IMR-90 (cell line): ENCODE data around the gene CEACAM6. TPM values are rescaled to one million over a fixed set of nuclear protein-coding genes. Genes with fewer than 3 reads are reported as not detected.

Experiments used
- ATAC-seq: fragments of 200-7000 bp; cut with Tn5 transposase; 2 replicates; pipeline ENCODE4 v1.9.1; 2020; ENCODE audit warnings: low read depth, mild to moderate bottlenecking, moderate library complexity
- BruUV-seq: library from RNA; stranded (reverse); fragments of 400-500 nt; replicated peaks from 2 replicates; lab custom pipeline; 2021; lab: Mats Ljungman, UMichigan
- CTCF ChIA-PET: fragments of 300-600 bp; formaldehyde crosslinking; extraction: SDS; loops from one replicate; lab custom pipeline; 2021; ENCODE audit warnings: antibody characterized with exemption; lab: Yijun Ruan, JAX
- POLR2A ChIA-PET: fragments of 300-600 bp; sonication (Branson Sonifier 250); formaldehyde crosslinking; loops from one replicate; lab custom pipeline; 2022; ENCODE audit warnings: antibody characterized with exemption; ENCODE audit not compliant: unreplicated experiment; lab: Charles Lee
- DNase-seq: peaks from one replicate; pipeline ENCODE4 v3.0.0; 2013
- H2AFZ ChIP-seq: replicated peaks from 2 replicates; pipeline ENCODE3; 2013; ENCODE audit warnings: low read length, mild to moderate bottlenecking; ENCODE audit not compliant: poor library complexity
- H2AK5ac ChIP-seq: 2 replicates; pipeline ENCODE4 v1.6.1; 2013; ENCODE audit warnings: low read depth, low read length, inconsistent platforms
- H2AK9ac ChIP-seq: replicated peaks from 2 replicates; pipeline ENCODE3; 2013; ENCODE audit warnings: mild to moderate bottlenecking, low read depth, low read length, moderate library complexity; ENCODE audit not compliant: poor library complexity
- H2BK120ac ChIP-seq: 2 replicates; pipeline ENCODE4 v1.6.1; 2013; ENCODE audit warnings: low read depth, low read length, inconsistent platforms
- H2BK15ac ChIP-seq: 3 replicates; pipeline ENCODE4 v1.6.1; 2013; ENCODE audit warnings: low read depth, low read length, inconsistent platforms
- H2BK20ac ChIP-seq: 2 replicates; pipeline ENCODE4 v1.6.1; 2013; ENCODE audit warnings: low read depth, mild to moderate bottlenecking, inconsistent platforms, low read length, moderate library complexity
- H2BK5ac ChIP-seq: 2 replicates; pipeline ENCODE4 v1.6.1; 2013; ENCODE audit warnings: mild to moderate bottlenecking, low read depth, low read length, inconsistent platforms; ENCODE audit not compliant: poor library complexity, severe bottlenecking
- H3K14ac ChIP-seq: replicated peaks from 2 replicates; pipeline ENCODE4 v1.6.1; 2013; ENCODE audit warnings: low read depth, low read length, inconsistent platforms
- H3K18ac ChIP-seq: 2 replicates; pipeline ENCODE4 v1.6.1; 2013; ENCODE audit warnings: low read depth, low read length, control low read depth
- H3K23ac ChIP-seq: 2 replicates; pipeline ENCODE4 v1.6.1; 2013; ENCODE audit warnings: low read depth, low read length, inconsistent platforms
- H3K27ac ChIP-seq: 2 replicates; pipeline ENCODE4 v1.5.1; 2013; ENCODE audit warnings: mild to moderate bottlenecking, control low read depth, low read length; ENCODE audit not compliant: insufficient read depth
- H3K27me3 ChIP-seq: 2 replicates; pipeline ENCODE4 v1.6.1; 2013; ENCODE audit warnings: low read length; ENCODE audit not compliant: control insufficient read depth, insufficient read depth
- H3K36me3 ChIP-seq: 2 replicates; pipeline ENCODE4 v1.6.1; 2013; ENCODE audit warnings: low read length, mixed read lengths; ENCODE audit not compliant: control insufficient read depth, insufficient read depth
- H3K4ac ChIP-seq: 2 replicates; pipeline ENCODE4 v1.6.1; 2013; ENCODE audit warnings: low read depth, low read length, inconsistent platforms
- H3K4me1 ChIP-seq: 2 replicates; pipeline ENCODE4 v1.6.1; 2013; ENCODE audit warnings: low read length, mixed read lengths; ENCODE audit not compliant: control insufficient read depth, insufficient read depth
- H3K4me2 ChIP-seq: 2 replicates; pipeline ENCODE4 v1.6.1; 2013; ENCODE audit warnings: low read depth, mild to moderate bottlenecking, control low read depth, low read length, moderate library complexity
- H3K4me3 ChIP-seq: 2 replicates; pipeline ENCODE4 v1.5.1; 2013; ENCODE audit warnings: low read depth, mild to moderate bottlenecking, control low read depth, low read length, moderate library complexity; ENCODE audit not compliant: insufficient read depth
- H3K56ac ChIP-seq: 2 replicates; pipeline ENCODE4 v1.6.1; 2013; ENCODE audit warnings: low read length, inconsistent platforms; ENCODE audit not compliant: insufficient read depth; ENCODE audit errors: extremely low read depth
- H3K79me1 ChIP-seq, 2 experiments: 2 replicates each; pipeline ENCODE4 v1.6.1; 2013; ENCODE audit warnings: low read length in 2 of 2, inconsistent platforms in 1 of 2, low read depth in 1 of 2
- H3K9ac ChIP-seq: 2 replicates; pipeline ENCODE4 v1.6.1; 2013; ENCODE audit warnings: low read depth, low read length, control low read depth
- H3K9me1 ChIP-seq: 2 replicates; pipeline ENCODE4 v1.6.1; 2013; ENCODE audit warnings: low read length, inconsistent platforms; ENCODE audit not compliant: insufficient read depth
- H3K9me3 ChIP-seq: 2 replicates; pipeline ENCODE4 v1.6.1; 2013; ENCODE audit warnings: low read length; ENCODE audit not compliant: control insufficient read depth, insufficient read depth
- H4K20me1 ChIP-seq: 2 replicates; pipeline ENCODE4 v1.6.1; 2013; ENCODE audit warnings: low read length, inconsistent platforms; ENCODE audit not compliant: insufficient read depth
- H4K5ac ChIP-seq: 2 replicates; pipeline ENCODE4 v1.6.1; 2013; ENCODE audit warnings: mild to moderate bottlenecking, low read depth, low read length, control low read depth
- H4K8ac ChIP-seq, 2 experiments: 2 replicates each; pipeline ENCODE4 v1.6.1; 2013; ENCODE audit warnings: low read depth in 2 of 2, low read length in 2 of 2, control low read depth in 1 of 2, inconsistent platforms in 1 of 2
- H4K91ac ChIP-seq: 2 replicates; pipeline ENCODE4 v1.6.1; 2013; ENCODE audit warnings: low read depth, low read length, inconsistent platforms; ENCODE audit not compliant: insufficient read depth
- BHLHE40 ChIP-seq: fragments of 150-350 bp; IDR thresholded peaks from 2 replicates; pipeline ENCODE4 v1.6.1; 2016; ENCODE audit warnings: mild to moderate bottlenecking, low read depth, low read length
- CEBPB ChIP-seq: IDR thresholded peaks from 2 replicates; pipeline ENCODE4 v1.6.1; 2012; ENCODE audit warnings: low read depth, low read length, improper control_type of control experiment
- CHD1 ChIP-seq: IDR thresholded peaks from 2 replicates; pipeline ENCODE4 v1.6.1; 2012; ENCODE audit warnings: low read depth, low read length, improper control_type of control experiment
- FOS ChIP-seq: fragments of 150-350 bp; IDR thresholded peaks from 2 replicates; pipeline ENCODE4 v1.6.1; 2016; ENCODE audit warnings: low read depth, low read length
- MAZ ChIP-seq: IDR thresholded peaks from 2 replicates; pipeline ENCODE4 v1.6.1; 2012; ENCODE audit warnings: low read depth, mild to moderate bottlenecking, low read length, improper control_type of control experiment, moderate library complexity, borderline replicate concordance
- NFE2L2 ChIP-seq: fragments of 150-350 bp; IDR thresholded peaks from 2 replicates; pipeline ENCODE4 v1.6.1; 2016; ENCODE audit warnings: low read depth, mild to moderate bottlenecking, low read length
- POLR2A ChIP-seq: IDR thresholded peaks from 2 replicates; pipeline ENCODE4 v1.6.1; 2012; ENCODE audit warnings: mild to moderate bottlenecking, low read depth, low read length
- RAD21 ChIP-seq: IDR thresholded peaks from 2 replicates; pipeline ENCODE4 v1.6.1; 2012; ENCODE audit warnings: low read length, improper control_type of control experiment
- RCOR1 ChIP-seq: IDR thresholded peaks from 2 replicates; pipeline ENCODE4 v1.6.1; 2012; ENCODE audit warnings: mild to moderate bottlenecking, low read length, improper control_type of control experiment; ENCODE audit not compliant: insufficient replicate concordance
- RFX5 ChIP-seq: IDR thresholded peaks from 2 replicates; pipeline ENCODE4 v1.8.0; 2012; ENCODE audit warnings: low read depth, mild to moderate bottlenecking, low read length, moderate library complexity
- SMC3 ChIP-seq: fragments of 150-350 bp; IDR thresholded peaks from 2 replicates; pipeline ENCODE4 v1.6.1; 2016; ENCODE audit warnings: low read depth, mild to moderate bottlenecking, antibody characterized with exemption, low read length, moderate library complexity
- WGBS, 2 experiments: methylation state at CpG; one replicate each; pipeline versions ENCODE4 v1.1.5 to v1.1.7; 2013; ENCODE audit warnings: missing lambda C conversion rate in 2 of 2; ENCODE audit not compliant: insufficient read length in 1 of 2; ENCODE audit errors: extremely low coverage in 2 of 2; 5-methylcytosine and 5-hydroxymethylcytosine counted together
- dilution Hi-C: fragments of 300-500 bp; cut with HindIII; formaldehyde crosslinking; loops from one replicate; pipeline ENCODE4 v1.14.3; 2018; ENCODE audit warnings: low sequenced_read_pairs; ENCODE audit not compliant: unreplicated experiment
- in situ Hi-C: fragments of 300-500 bp; cut with MboI; formaldehyde crosslinking; loops from 3 replicates; pipeline ENCODE4 v1.14.3; 2019; ENCODE audit warnings: low sequenced_read_pairs, inconsistent platforms, mixed read lengths
- intact Hi-C: fragments of 100-400 bp; cut with micrococcal nuclease; formaldehyde crosslinking; loops from 2 replicates; pipeline ENCODE4 v1.10.0; 2022
- polyA plus RNA-seq, 3 experiments: library from polyadenylated mRNA; depleted of rRNA; stranded (reverse); fragments of >200 nt; gene quantifications; 2 replicates each; pipeline ENCODE4 v1.2.3, GENCODE V29; 2012; ENCODE audit warnings: low replicate concordance in 1 of 3
- total RNA-seq: library from RNA; depleted of rRNA; stranded (reverse); fragments of >200 nt; gene quantifications from 2 replicates; pipeline ENCODE4 v1.2.3, GENCODE V29; 2012
- TF ChIP-seq, protein P1 (sequence below): fragments of 150-350 bp; IDR thresholded peaks from 2 replicates; pipeline ENCODE4 v1.6.1; 2016; ENCODE audit warnings: low read depth, mild to moderate bottlenecking, low read length, moderate library complexity, borderline replicate concordance
- TF ChIP-seq, protein P2 (sequence below): conservative IDR thresholded peaks from 2 replicates; pipeline ENCODE4 v1.5.1; 2012; ENCODE audit warnings: mild to moderate bottlenecking, low read depth, low read length, improper control_type of control experiment

Gene CEACAM6
- total and polyA plus RNA-seq, 2 of the 4 experiments (the other 2 are of a cell fraction): not detected

DNA sequence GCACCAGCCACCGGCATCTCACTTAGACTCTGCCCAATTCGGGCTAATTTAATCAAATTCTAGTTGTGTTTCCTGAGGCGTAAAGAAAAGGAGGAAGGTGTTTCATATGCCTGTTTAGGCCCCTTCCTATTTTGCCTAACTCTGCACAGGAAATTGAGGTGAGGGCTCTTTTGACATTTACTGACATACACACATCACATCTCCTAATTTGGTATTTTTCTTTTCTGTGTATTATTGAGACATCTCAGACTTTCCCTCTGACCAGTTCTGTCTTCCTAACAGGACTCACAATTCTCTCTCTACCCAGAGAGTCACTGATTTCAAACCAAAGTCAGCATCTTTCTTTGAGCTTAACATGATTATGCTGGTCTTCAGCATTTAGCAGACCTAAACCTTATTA, 49.0 kb downstream of the CEACAM6 start:
- Histone ChIP-seq H2BK5ac (no peak overlapping the region), H3K4me3 (no peak overlapping the region), H3K18ac (no peak overlapping the region), H3K79me1 (no peaks in the 10 kb centered on the region), H4K5ac (no peak overlapping the region), H3K9me3 (no peaks in the 10 kb centered on the region), H2AK5ac (no peak overlapping the region), H2AK9ac (no peak overlapping the region), H3K4me1 (no peaks in the 10 kb centered on the region), H2AFZ (no peak overlapping the region), H3K27me3 (no peaks in the 10 kb centered on the region; the same call in 1 of the 2 replicates), H3K4me2 (no peak overlapping the region), H3K9ac (no peak overlapping the region), H3K23ac (no peak overlapping the region), H3K56ac (no peak overlapping the region), H3K27ac (no peak overlapping the region), H4K8ac (no peak overlapping the region), H3K9me1 (no peaks in the 10 kb centered on the region), H3K4ac (no peak overlapping the region), H2BK15ac (no peak overlapping the region), H4K20me1 (no peaks in the 10 kb centered on the region), H2BK20ac (no peak overlapping the region), H3K14ac (no peak overlapping the region), H4K91ac (no peak overlapping the region), H2BK120ac (no peak overlapping the region), H3K36me3 (no peaks in the 10 kb centered on the region)
- POLR2A ChIA-PET: no interaction called here
- CTCF ChIA-PET: interaction anchor here (2.0 kb wide), 1 partner anchor 12 kb away, joined by 5 read pairs; no protein-coding TSS in a partner anchor
- no peak for ATAC-seq
- intact Hi-C loops (no loop called here), dilution Hi-C loops (no loop called here), in situ Hi-C loops (no loop called here)
- WGBS, 2 experiments: no CpG with 5 or more reads among the region's 3 CpGs
- DNase-seq: no peak
- BruUV-seq: no TSS peak
- TF ChIP-seq CEBPB (no peak), MAZ (no peak), BHLHE40 (no peak), RAD21 (no peak), RCOR1 (no peak), CHD1 (no peak), RFX5 (no peak), SMC3 (no peak), NFE2L2 (no peak), FOS (no peak), POLR2A (no peak)
- TF ChIP-seq, protein P1, sequence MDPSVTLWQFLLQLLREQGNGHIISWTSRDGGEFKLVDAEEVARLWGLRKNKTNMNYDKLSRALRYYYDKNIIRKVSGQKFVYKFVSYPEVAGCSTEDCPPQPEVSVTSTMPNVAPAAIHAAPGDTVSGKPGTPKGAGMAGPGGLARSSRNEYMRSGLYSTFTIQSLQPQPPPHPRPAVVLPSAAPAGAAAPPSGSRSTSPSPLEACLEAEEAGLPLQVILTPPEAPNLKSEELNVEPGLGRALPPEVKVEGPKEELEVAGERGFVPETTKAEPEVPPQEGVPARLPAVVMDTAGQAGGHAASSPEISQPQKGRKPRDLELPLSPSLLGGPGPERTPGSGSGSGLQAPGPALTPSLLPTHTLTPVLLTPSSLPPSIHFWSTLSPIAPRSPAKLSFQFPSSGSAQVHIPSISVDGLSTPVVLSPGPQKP: no peak
- TF ChIP-seq, protein P2, sequence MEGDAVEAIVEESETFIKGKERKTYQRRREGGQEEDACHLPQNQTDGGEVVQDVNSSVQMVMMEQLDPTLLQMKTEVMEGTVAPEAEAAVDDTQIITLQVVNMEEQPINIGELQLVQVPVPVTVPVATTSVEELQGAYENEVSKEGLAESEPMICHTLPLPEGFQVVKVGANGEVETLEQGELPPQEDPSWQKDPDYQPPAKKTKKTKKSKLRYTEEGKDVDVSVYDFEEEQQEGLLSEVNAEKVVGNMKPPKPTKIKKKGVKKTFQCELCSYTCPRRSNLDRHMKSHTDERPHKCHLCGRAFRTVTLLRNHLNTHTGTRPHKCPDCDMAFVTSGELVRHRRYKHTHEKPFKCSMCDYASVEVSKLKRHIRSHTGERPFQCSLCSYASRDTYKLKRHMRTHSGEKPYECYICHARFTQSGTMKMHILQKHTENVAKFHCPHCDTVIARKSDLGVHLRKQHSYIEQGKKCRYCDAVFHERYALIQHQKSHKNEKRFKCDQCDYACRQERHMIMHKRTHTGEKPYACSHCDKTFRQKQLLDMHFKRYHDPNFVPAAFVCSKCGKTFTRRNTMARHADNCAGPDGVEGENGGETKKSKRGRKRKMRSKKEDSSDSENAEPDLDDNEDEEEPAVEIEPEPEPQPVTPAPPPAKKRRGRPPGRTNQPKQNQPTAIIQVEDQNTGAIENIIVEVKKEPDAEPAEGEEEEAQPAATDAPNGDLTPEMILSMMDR: no peak
